EL (cell line): ENCODE results near the gene SLC25A17.
A peak's percentile ranks its signal among the peaks of the same experiment; 100 is the strongest.
"Not testable (repeated sequence)": the region's sequence is repeated elsewhere in the genome, so short reads cannot be mapped to it uniquely, and the experiment has no call there.

Experiments used
- DNase-seq: peaks from one replicate; pipeline ENCODE4 v3.0.0-alpha.2; 2016

Gene SLC25A17

DNA sequence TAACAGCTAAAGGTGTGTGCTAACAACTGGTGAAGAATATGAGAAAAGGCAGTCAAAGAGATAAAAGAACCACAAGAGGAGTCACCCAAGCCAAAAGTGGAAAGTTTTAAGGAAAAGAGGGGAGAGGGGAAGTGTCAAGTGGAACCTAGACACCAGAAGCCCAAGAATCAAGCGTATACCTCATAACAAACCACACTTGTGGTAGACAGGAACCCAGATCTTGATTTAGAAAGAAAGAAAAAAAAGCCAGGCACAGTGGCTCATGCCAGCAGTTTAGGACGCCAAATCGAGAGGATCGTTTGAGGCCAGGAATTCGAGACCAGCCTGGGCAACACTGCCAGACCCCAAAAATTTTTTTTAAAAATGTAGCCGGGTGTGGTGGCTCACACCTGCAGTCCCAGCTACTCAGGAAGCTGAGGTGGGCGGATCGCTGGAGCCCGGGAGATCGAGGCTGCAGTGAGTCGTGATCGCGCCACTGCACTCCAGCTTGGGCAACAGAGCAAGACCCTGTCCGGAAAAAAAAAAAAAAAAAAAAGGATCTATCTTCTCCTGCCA lies 877 bp downstream of the SLC25A17 start:
- peak; percentile 8 for DNase-seq

DNA sequence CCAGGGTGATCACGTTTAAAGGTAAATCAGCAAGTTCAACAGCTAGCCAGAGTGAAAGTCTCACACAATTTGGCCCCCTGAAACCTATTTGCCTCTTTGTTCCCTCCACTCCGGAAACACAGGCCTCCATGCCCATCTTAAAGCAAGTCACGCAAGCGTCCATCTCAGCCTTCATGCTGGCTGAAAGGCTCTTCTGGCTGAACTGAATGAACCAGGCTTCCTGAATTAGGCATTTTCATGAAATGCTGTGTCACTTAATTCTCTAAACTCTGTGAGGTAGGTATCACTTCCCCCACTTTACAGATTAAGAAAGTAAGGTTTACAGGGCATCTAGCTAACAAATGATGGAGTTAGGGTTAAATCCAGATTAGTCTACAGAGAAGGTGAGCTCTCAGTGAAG lies 1.4 kb downstream of the SLC25A17 start:
- DNase-seq, result no peak

GRCh38 chr22:40813912-40814315 lies 5.2 kb downstream of the SLC25A17 start:
- DNase-seq, result no peak

GRCh38 chr22:40808018-40808841 lies 10.9 kb downstream of the SLC25A17 start:
- no peak for DNase-seq

DNA sequence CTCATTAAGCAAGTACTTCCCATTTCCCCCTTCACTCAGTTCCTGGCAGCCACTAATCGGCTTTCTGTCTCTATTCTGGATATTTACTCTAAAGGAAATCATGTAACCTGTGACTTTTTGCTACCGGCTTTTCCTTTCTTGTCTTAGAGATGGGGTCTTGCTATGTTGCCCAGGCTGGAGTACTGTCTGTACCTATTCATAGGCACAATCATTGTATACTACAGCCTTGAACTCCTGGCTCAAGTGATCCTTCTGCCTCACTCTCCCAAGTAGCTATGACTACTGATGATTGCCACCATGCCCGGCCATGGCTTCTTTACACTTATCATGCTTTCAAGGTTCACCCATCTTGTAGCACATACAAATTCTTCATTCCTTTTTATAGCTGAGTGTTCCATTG lies 12.4 kb downstream of the SLC25A17 start:
- DNase-seq, result no peak

DNA sequence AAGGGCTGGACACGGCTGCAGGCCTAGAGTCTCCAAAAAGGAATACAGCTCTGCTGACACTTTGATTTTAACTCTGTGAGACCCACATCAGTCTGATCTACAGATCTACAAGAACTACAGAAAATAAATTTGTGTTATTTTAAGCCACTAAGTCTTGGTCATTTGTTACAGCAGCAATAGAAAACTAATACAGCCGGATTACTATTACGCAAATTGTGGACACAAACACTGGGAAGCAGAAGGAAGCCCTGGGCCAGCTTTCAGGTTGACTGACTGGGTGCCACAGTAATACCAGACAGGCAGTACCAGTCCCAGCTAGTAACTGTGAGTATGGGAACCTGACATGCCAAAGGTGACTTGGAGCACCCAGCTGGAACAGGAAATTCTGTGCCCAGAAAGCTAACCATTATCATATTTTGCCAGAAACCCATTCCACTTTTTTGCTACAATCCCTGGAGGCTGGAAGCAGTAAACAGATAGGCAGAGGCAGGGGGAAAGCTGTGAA lies 13.4 kb downstream of the SLC25A17 start:
- no peak for DNase-seq

- DNase-seq, result no peak
Measured at GRCh38 chr22:40805239-40805638, 13.9 kb downstream of the SLC25A17 start.

DNA sequence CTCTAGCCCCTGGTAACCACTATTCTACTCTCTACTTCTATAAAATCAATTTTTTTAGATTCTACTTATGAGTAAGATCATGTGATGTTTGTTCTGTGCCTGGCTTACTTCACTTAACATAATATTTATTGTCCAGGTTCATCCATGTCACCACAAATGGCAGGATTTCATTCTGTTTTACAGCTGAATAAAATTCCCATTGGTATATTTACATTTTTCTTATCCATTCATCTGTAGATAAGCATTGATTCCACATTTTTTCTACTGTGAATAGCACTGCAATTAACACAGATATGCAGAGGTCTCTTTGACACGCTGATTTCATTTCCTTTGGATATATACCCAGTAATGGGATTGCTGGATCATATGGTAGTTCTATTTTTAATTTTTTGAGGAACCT lies 15.8 kb downstream of the SLC25A17 start:
- no peak for DNase-seq

- DNase-seq, result no peak
Measured at GRCh38 chr22:40799008-40799407, 20.1 kb downstream of the SLC25A17 start.

DNA sequence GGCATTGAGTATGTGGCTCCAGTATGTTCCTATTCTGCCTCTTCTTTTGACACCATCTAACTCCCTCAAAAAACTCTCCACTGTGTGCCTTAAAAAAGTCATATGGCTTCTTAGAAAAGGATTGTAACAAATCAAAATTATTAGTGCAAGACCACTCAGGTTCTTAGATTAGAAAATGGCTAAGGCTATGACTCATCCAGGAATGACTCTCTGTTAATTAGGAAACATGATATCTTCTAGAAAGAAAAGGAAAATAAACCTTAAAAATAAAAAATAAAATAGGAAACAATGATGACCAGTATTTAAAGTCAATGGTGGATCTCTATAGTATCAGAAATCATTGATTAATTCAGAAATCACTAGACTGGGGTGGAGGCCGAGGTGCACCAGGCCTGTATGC lies 21.7 kb downstream of the SLC25A17 start:
- no peak for DNase-seq

DNA sequence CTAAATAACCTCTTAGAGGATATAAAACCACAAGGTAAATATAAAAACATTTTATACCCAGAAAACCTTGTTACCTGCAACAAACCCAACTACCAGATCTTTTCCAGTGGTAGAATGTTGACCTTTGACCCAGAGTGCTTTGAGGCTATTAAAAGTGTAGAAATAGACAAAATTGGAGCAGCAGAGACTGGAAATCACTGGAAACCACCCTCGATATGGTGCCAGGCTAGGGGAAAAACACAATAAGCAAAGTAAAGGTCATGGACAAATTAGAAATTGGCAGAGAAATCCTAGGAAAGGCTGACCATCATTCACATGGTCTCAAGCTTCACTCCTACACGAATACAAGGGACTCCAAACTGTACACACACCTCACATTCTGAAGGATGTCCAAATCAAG lies 26.7 kb downstream of the SLC25A17 start:
- no peak for DNase-seq

- peak; percentile 68 for DNase-seq
Measured at GRCh38 chr22:40791241-40791640, 27.9 kb downstream of the SLC25A17 start.

DNA sequence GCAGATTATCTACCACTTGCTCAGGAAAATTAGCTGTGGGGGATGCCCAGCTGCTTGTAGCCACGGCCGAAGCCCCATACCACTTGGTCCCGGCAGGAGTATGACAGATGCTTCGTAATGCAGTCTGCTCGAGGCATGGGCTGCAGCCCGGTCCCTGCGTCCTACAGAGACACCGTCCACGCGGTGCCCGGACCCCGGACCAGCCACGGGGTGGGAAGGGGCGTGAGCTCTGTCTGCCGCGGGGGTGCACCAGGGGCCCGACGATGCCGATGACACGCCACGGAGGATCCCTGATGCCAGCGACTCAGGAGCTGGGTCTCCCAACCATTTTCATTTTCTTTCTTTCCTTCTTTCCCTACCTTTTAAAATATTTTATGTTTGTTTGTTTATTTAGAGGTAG lies 30.0 kb downstream of the SLC25A17 start:
- no peak for DNase-seq

DNA sequence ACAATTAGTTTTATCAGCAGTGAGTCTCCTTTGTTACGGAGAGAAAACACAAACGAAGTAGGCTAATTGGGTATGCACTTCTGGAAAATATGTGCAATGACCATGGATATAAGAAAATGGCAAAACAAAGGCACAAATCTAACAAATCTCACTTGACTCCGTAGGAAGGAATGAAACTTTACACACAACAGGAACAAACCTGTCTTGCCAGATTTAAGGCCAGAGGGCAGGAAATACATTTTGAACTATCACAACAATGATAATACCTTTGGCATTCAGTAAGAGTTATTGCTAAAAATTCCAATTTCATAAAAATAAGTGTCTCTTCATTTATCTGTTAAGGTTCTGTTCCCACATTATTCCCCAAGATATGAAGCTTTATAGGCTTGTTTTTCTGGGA lies 36.6 kb downstream of the SLC25A17 start:
- DNase-seq, result no peak

DNA sequence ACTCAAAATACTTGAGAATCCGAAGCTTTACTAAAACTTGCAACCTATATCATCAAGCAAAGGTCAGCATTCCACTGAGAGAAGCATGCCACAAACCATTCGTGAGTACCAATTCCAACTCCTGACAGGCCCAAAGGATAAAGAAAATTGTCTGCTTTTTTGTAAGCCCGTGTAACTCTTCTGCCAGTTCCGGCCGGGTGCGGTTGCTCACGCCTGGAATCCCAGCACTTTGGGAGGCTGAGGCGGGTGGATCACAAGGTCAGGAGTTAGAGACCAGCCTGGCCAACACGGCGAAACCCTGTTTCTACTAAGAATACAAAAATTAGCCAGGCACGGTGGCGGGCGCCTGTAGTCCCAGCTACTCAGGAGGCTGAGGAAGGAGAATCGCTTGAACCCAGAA lies 37.4 kb downstream of the SLC25A17 start:
- not testable (repeated sequence) for DNase-seq

- DNase-seq, result no peak
Measured at GRCh38 chr22:40769761-40770160, 49.4 kb downstream of the SLC25A17 start.

DNA sequence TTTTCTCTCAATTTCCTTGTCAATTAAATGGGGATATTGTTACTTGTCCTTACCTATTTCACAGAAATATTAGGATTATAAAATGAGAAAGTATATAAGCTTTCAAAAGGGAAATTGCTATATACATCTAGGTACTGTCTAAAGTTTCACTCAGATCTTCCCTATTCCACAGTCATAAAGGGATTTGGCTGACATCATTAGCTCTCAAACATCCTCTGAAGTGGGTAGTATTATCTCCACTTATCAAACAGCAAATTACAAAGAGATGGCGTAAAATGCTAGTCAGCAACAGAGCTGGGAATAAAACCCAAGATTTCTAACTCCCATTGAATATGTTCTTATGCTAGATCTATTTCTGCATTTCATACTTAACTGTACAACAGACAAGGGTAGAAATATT lies 50.9 kb downstream of the SLC25A17 start:
- no peak for DNase-seq

- DNase-seq, result no peak
Measured at GRCh38 chr22:40766956-40767355, 52.2 kb downstream of the SLC25A17 start.

DNA sequence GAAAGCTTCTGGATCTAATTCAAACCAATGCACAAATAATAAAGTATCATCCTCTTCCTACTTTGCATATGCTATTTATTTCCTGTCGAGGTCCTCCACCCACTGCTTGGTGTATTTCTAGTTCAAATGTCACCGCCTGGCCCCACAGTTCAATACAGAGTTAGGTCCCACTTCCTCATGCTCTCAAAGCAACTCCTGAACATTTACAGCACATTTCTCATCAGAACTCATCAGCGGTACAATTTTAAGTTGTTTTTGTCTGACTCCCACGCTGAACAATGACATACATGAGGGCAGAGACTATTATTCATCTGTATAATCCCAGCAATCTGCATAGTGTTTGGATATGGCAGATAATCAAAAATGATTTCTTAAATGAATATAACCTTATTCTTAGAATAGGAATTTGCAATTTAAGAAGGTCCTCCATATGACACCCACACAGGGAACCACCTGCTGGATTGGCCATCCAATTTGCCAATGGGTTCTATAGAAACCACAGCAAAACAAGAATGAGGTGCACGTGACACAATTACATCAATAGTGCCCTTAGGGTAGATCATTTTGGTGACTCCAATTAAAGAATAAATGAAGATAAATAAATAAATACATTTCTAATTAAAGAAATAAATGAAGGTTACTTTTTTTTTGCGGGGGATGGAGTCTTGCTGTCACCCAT lies 54.2 kb downstream of the SLC25A17 start:
- DNase-seq, result no peak

GRCh38 chr22:40759294-40759840 lies 59.8 kb downstream of the SLC25A17 start:
- DNase-seq, result no peak

- not testable (repeated sequence) for DNase-seq
Measured at GRCh38 chr22:40758851-40759250, 60.3 kb downstream of the SLC25A17 start.

DNA sequence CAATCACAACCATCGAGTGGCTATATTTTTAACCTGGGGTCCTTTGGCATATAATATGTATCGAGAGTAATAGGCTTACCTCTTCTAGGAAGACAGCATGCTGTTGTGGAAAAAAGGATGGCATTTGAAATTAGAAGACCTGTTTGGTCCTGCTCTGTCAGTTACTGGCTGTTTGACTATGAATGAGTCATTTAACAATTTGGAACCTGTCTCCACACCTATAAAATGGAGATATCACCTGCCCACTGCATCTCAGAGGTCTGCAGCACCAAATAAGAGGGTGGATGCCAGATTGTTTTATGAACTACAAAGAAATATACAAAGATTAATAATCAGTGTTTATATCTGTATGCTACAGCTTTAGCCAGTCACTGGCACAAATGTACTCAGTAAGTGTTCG lies 60.8 kb downstream of the SLC25A17 start:
- DNase-seq, result no peak

- DNase-seq, result peak; percentile 27
Measured at GRCh38 chr22:40757071-40757470, 62.1 kb downstream of the SLC25A17 start.

DNA sequence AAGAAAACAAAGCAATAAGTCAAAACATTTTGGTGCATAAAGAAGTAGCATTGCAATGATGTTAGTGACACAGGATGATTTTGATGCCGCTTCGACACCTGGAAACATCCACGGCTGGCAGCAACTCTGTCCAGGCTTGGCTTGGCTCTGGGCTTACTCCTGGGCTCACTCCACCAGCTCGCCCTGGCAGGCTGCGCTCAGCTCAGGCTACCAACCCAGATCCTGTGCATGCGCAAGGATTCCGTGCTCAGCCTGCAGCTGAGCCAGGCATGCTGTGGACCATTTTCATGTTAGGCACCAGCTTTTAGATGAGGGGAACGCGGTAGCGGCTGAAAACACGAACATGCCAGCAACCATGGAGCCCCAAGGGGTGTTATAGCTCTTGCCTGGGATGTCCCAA lies 66.0 kb downstream of the SLC25A17 start:
- no peak for DNase-seq
